ENCODE results near the gene SMC1B.

SMC1B gene

GRCh38 chr22:45319324-45319685 is 94.1 kb downstream of the SMC1B start:
- H2BK5ac ChIP-seq (ENCODE audit: low read depth, low read length, poor library complexity), result no peak overlapping the region
- H3K36me3 ChIP-seq (ENCODE audit: control insufficient read depth in 1 of 2, insufficient read depth in 2 of 2, low read length in 2 of 2), result peaks cover 20 to 25% of the 10 kb centered on the region in 2 experiments
- H2AFZ ChIP-seq (ENCODE audit: insufficient read depth, low read length, poor library complexity), result no peak overlapping the region
- H3K4me2 ChIP-seq (ENCODE audit: low read length), result no peak overlapping the region
- peak overlapping the region; percentile 65 for H3K4ac ChIP-seq (ENCODE audit: low read depth, low read length)
- no peak overlapping the region for H4K91ac ChIP-seq (ENCODE audit: low read depth, low read length)
- no peak overlapping the region for H3K14ac ChIP-seq (ENCODE audit: low read length)
- no peaks in the 10 kb centered on the region for H3K79me1 ChIP-seq (ENCODE audit: low read length)
- H3K27ac ChIP-seq (ENCODE audit: low read depth, low read length), result no peak overlapping the region
- peaks cover 7% of the 10 kb centered on the region in 2 experiments for H3K4me1 ChIP-seq (ENCODE audit: control insufficient read depth in 1 of 2, insufficient read depth in 2 of 2, low read length in 2 of 2)
- H2BK120ac ChIP-seq (ENCODE audit: insufficient read depth, low read length, poor library complexity), result no peak overlapping the region
- H3K23ac ChIP-seq (ENCODE audit: low read length), result no peak overlapping the region
- no peak for DNase-seq
- H3K18ac ChIP-seq (ENCODE audit: low read length), result no peak overlapping the region
- no peak overlapping the region for H2BK12ac ChIP-seq (ENCODE audit: low read length)
- H4K8ac ChIP-seq (ENCODE audit: low read depth, low read length), result no peak overlapping the region
- no peak overlapping the region for H4K12ac ChIP-seq (ENCODE audit: low read depth, low read length)
- no peak overlapping the region for H3K9ac ChIP-seq (ENCODE audit: low read length)
- no peak overlapping the region for H2AK5ac ChIP-seq (ENCODE audit: low read length)
- no CpG with 5 or more reads among the region's 5 CpGs for WGBS (ENCODE audit: extremely low coverage, insufficient coverage, insufficient read length)
- no peaks in the 10 kb centered on the region for H3K27me3 ChIP-seq (ENCODE audit: insufficient read depth, low read length)
- no peak overlapping the region for H3K4me3 ChIP-seq (ENCODE audit: low read depth, low read length)
- H3K79me2 ChIP-seq (ENCODE audit: control insufficient read depth, insufficient read depth, low read length, poor library complexity), result peaks cover 3% of the 10 kb centered on the region
- H3K9me3 ChIP-seq (ENCODE audit: insufficient read depth, low read depth, low read length), result no peaks in the 10 kb centered on the region

- Histone ChIP-seq H3K18ac (ENCODE audit: low read length) (no peak overlapping the region), H4K12ac (ENCODE audit: low read depth, low read length) (no peak overlapping the region), H3K9ac (ENCODE audit: low read length) (no peak overlapping the region), H3K23ac (ENCODE audit: low read length) (no peak overlapping the region), H2AK5ac (ENCODE audit: low read length) (no peak overlapping the region), H3K4me3 (ENCODE audit: low read depth, low read length) (no peak overlapping the region), H3K9me3 (ENCODE audit: insufficient read depth, low read depth, low read length) (no peaks in the 10 kb centered on the region), H3K79me2 (ENCODE audit: control insufficient read depth, insufficient read depth, low read length, poor library complexity) (peaks cover 5% of the 10 kb centered on the region), H3K27me3 (ENCODE audit: insufficient read depth, low read length) (no peaks in the 10 kb centered on the region), H3K4me2 (ENCODE audit: low read length) (no peak overlapping the region), H2BK120ac (ENCODE audit: insufficient read depth, low read length, poor library complexity) (no peak overlapping the region), H3K4ac (ENCODE audit: low read depth, low read length) (peak overlapping the region; percentile 65), H3K14ac (ENCODE audit: low read length) (no peak overlapping the region), H2AFZ (ENCODE audit: insufficient read depth, low read length, poor library complexity) (no peak overlapping the region), H2BK12ac (ENCODE audit: low read length) (no peak overlapping the region), H3K79me1 (ENCODE audit: low read length) (no peaks in the 10 kb centered on the region), H4K8ac (ENCODE audit: low read depth, low read length) (no peak overlapping the region), H3K27ac (ENCODE audit: low read depth, low read length) (no peak overlapping the region), H3K4me1 (ENCODE audit: control insufficient read depth in 1 of 2, insufficient read depth in 2 of 2, low read length in 2 of 2) (peaks cover 11 to 12% of the 10 kb centered on the region in 2 experiments), H3K36me3 (ENCODE audit: control insufficient read depth in 1 of 2, insufficient read depth in 2 of 2, low read length in 2 of 2) (peaks cover 14 to 19% of the 10 kb centered on the region in 2 experiments), H4K91ac (ENCODE audit: low read depth, low read length) (no peak overlapping the region), H2BK5ac (ENCODE audit: low read depth, low read length, poor library complexity) (no peak overlapping the region)
- no peak for DNase-seq
- WGBS (ENCODE audit: extremely low coverage, insufficient coverage, insufficient read length), result no CpG with 5 or more reads among the region's 12 CpGs
Observed at GRCh38 chr22:45318558-45319323, 94.7 kb downstream of the SMC1B start.

- H3K9ac ChIP-seq (ENCODE audit: low read length), result no peak overlapping the region
Observed at GRCh38 chr22:45318168-45318557, 95.2 kb downstream of the SMC1B start.

GRCh38 chr22:45317551-45318167 is 95.7 kb downstream of the SMC1B start:
- peak overlapping the region; percentile 89 for H3K4ac ChIP-seq (ENCODE audit: low read depth, low read length)
- no peaks in the 10 kb centered on the region for H3K79me1 ChIP-seq (ENCODE audit: low read length)
- H3K4me1 ChIP-seq (ENCODE audit: control insufficient read depth in 1 of 2, insufficient read depth in 2 of 2, low read length in 2 of 2), result peaks cover 11 to 13% of the 10 kb centered on the region in 2 experiments
- no peak overlapping the region for H2AK5ac ChIP-seq (ENCODE audit: low read length)
- no peaks in the 10 kb centered on the region for H3K27me3 ChIP-seq (ENCODE audit: insufficient read depth, low read length)
- H4K12ac ChIP-seq (ENCODE audit: low read depth, low read length), result no peak overlapping the region
- no peak overlapping the region for H3K14ac ChIP-seq (ENCODE audit: low read length)
- H2BK120ac ChIP-seq (ENCODE audit: insufficient read depth, low read length, poor library complexity), result no peak overlapping the region
- no peak overlapping the region for H4K91ac ChIP-seq (ENCODE audit: low read depth, low read length)
- no CpG with 5 or more reads among the region's 19 CpGs for WGBS (ENCODE audit: extremely low coverage, insufficient coverage, insufficient read length)
- H3K27ac ChIP-seq (ENCODE audit: low read depth, low read length), result no peak overlapping the region
- no peak overlapping the region for H3K9ac ChIP-seq (ENCODE audit: low read length)
- no peak overlapping the region for H2BK5ac ChIP-seq (ENCODE audit: low read depth, low read length, poor library complexity)
- H3K4me2 ChIP-seq (ENCODE audit: low read length), result no peak overlapping the region
- H3K18ac ChIP-seq (ENCODE audit: low read length), result peak overlapping the region; percentile 58
- peak overlapping the region; percentile 80 for H2BK12ac ChIP-seq (ENCODE audit: low read length)
- H4K8ac ChIP-seq (ENCODE audit: low read depth, low read length), result peak overlapping the region; percentile 49
- no peak overlapping the region for H3K23ac ChIP-seq (ENCODE audit: low read length)
- H3K79me2 ChIP-seq (ENCODE audit: control insufficient read depth, insufficient read depth, low read length, poor library complexity), result peaks cover 5% of the 10 kb centered on the region
- peaks cover 6 to 9% of the 10 kb centered on the region in 2 experiments for H3K36me3 ChIP-seq (ENCODE audit: control insufficient read depth in 1 of 2, insufficient read depth in 2 of 2, low read length in 2 of 2)
- no peak for DNase-seq
- no peak overlapping the region for H2AFZ ChIP-seq (ENCODE audit: insufficient read depth, low read length, poor library complexity)
- H3K4me3 ChIP-seq (ENCODE audit: low read depth, low read length), result no peak overlapping the region
- H3K9me3 ChIP-seq (ENCODE audit: insufficient read depth, low read depth, low read length), result no peaks in the 10 kb centered on the region

More at GRCh38 chr22:45318168-45318557, 95.2 kb downstream of the SMC1B start:
- no peaks in the 10 kb centered on the region for H3K9me3 ChIP-seq (ENCODE audit: insufficient read depth, low read depth, low read length)
- no peak overlapping the region for H4K91ac ChIP-seq (ENCODE audit: low read depth, low read length)
- no peak overlapping the region for H2AK5ac ChIP-seq (ENCODE audit: low read length)
- H3K18ac ChIP-seq (ENCODE audit: low read length), result no peak overlapping the region
- peak overlapping the region; percentile 6 for H3K4ac ChIP-seq (ENCODE audit: low read depth, low read length)
- H3K36me3 ChIP-seq (ENCODE audit: control insufficient read depth in 1 of 2, insufficient read depth in 2 of 2, low read length in 2 of 2), result peaks cover 10 to 13% of the 10 kb centered on the region in 2 experiments
- H3K14ac ChIP-seq (ENCODE audit: low read length), result no peak overlapping the region
- H4K12ac ChIP-seq (ENCODE audit: low read depth, low read length), result no peak overlapping the region
- H2BK12ac ChIP-seq (ENCODE audit: low read length), result no peak overlapping the region
- no peak for DNase-seq
- no peak overlapping the region for H3K27ac ChIP-seq (ENCODE audit: low read depth, low read length)
- no peaks in the 10 kb centered on the region for H3K27me3 ChIP-seq (ENCODE audit: insufficient read depth, low read length)
- H3K79me2 ChIP-seq (ENCODE audit: control insufficient read depth, insufficient read depth, low read length, poor library complexity), result peaks cover 5% of the 10 kb centered on the region
- H3K4me3 ChIP-seq (ENCODE audit: low read depth, low read length), result no peak overlapping the region
- peaks cover 7 to 9% of the 10 kb centered on the region in 2 experiments for H3K4me1 ChIP-seq (ENCODE audit: control insufficient read depth in 1 of 2, insufficient read depth in 2 of 2, low read length in 2 of 2)
- H2BK5ac ChIP-seq (ENCODE audit: low read depth, low read length, poor library complexity), result no peak overlapping the region
- no peak overlapping the region for H3K23ac ChIP-seq (ENCODE audit: low read length)
- no peak overlapping the region for H2BK120ac ChIP-seq (ENCODE audit: insufficient read depth, low read length, poor library complexity)
- no peaks in the 10 kb centered on the region for H3K79me1 ChIP-seq (ENCODE audit: low read length)
- H2AFZ ChIP-seq (ENCODE audit: insufficient read depth, low read length, poor library complexity), result no peak overlapping the region
- no peak overlapping the region for H4K8ac ChIP-seq (ENCODE audit: low read depth, low read length)
- no peak overlapping the region for H3K4me2 ChIP-seq (ENCODE audit: low read length)
- whole genome bisulfite sequencing (ENCODE audit: extremely low coverage, insufficient coverage, insufficient read length), result no CpG with 5 or more reads among the region's 8 CpGs

Data from trophoblast cell (in vitro differentiated cells and primary cell).